Psoas muscle (tissue), 8 donors: ENCODE measurements around the gene NAXD. TPM values are rescaled to one million over a fixed set of nuclear protein-coding genes. Genes with fewer than 3 reads are reported as not detected.
"Not testable (repeated sequence)": the region's sequence is repeated elsewhere in the genome, so short reads cannot be mapped to it uniquely, and the experiment has no call there.

Experiments
- ATAC-seq, 4 donors: fragments of 200-7000 bp; cut with Tn5 transposase; one replicate each; pipeline ENCODE4 v1.9.1; 2020; ENCODE audit warnings: moderate library complexity in 3 of 4, mild to moderate bottlenecking in 2 of 4
- DNase-seq, 2 donors: peaks; one replicate each; pipeline ENCODE4 v3.0.0-alpha.2; 2020
- H3K27ac ChIP-seq: fragments of 200-600 bp; one replicate; pipeline ENCODE4 v1.8.0; 2022
- H3K27me3 ChIP-seq, 3 donors: fragments of 200-600 bp in 1 of 3; one replicate each; pipeline versions ENCODE4 v1.6.1 to v1.8.0; 2013 to 2022; ENCODE audit warnings: low read length in 2 of 3, mild to moderate bottlenecking in 2 of 3, moderate library complexity in 1 of 3; ENCODE audit not compliant: insufficient read depth in 3 of 3
- H3K36me3 ChIP-seq, 2 donors: fragments of 200-600 bp in 1 of 2; one replicate each; pipeline versions ENCODE4 v1.6.1 to v1.8.0; 2013 to 2022; ENCODE audit warnings: low read depth in 1 of 2, mild to moderate bottlenecking in 1 of 2, moderate library complexity in 1 of 2; ENCODE audit not compliant: insufficient read depth in 1 of 2
- H3K4me1 ChIP-seq: fragments of 200-600 bp; one replicate; pipeline ENCODE4 v1.8.0; 2022
- H3K4me3 ChIP-seq: fragments of 200-600 bp; one replicate; pipeline ENCODE4 v1.8.0; 2022; ENCODE audit warnings: mild to moderate bottlenecking
- H3K9me3 ChIP-seq: fragments of 200-600 bp; one replicate; pipeline ENCODE4 v1.8.0; 2022
- CTCF ChIP-seq: fragments of 200-600 bp; IDR thresholded peaks from one replicate; pipeline ENCODE4 v1.8.0; 2022; ENCODE audit warnings: antibody characterized with exemption
- WGBS, 3 donors: extraction: QIAGEN DNeasy Blood & Tissue Kit; methylation state at CpG; one replicate each; pipeline versions ENCODE4 v1.1.6 to v1.1.7; 2013; 5-methylcytosine and 5-hydroxymethylcytosine counted together
- intact Hi-C, 2 donors: fragments of 100-400 bp; cut with DNase I; formaldehyde crosslinking; loops; one replicate each; pipeline versions ENCODE4 v1.11.0 to v1.14.2; 2022
- long read RNA-seq, 2 donors: library from polyadenylated mRNA; unstranded; transcript quantifications; one replicate each; pipeline ENCODE4 v2.0.0, GENCODE V29; 2021
- polyA plus RNA-seq, 3 donors: library from polyadenylated mRNA; stranded (reverse); fragments of 200-250 nt; gene quantifications; one replicate each; pipeline ENCODE4 v1.2.3, GENCODE V29; 2013
- total RNA-seq, 4 donors: library from RNA; stranded (reverse); fragmentation: NEBNext Ultra II Directional in 2 of 4; extraction: Animal tissue kit (Norgen Biotek cat#: 25700) in 2 of 4; gene quantifications; one replicate each; pipeline versions ENCODE4 v1.2.1 to v1.2.4, GENCODE V29; 2021 to 2023
- donor health status: healthy with polysubstance abuse.
- donor health status: DM: no; HTN: no; CAD: no; lungs with moderate emphysema.
- donor health status: Bipolar disorder and iron deficiency.
- donor health status: healthy.
- donor health status: DM: yes; HTN: yes; CAD: no.
- donor health status: DM: no; HTN: no; CAD: no.
- donor health status: DM: no; HTN: no; CAD: no.
- donor health status: DM: yes; HTN: yes; CAD: no.

Gene NAXD
- total RNA-seq, result 10 to 100 TPM; 29.2 to 59.2 (median 29.7) TPM
- polyA plus RNA-seq, result 10 to 100 TPM; 26.0 to 36.7 (median 29.6) TPM
- long read RNA-seq, donor 1, partial matches to known transcripts, result 9 of 61 reads
- long read RNA-seq, donor 1, other reads (novel, unspliced or antisense), result 51 of 61 reads
- long read RNA-seq, donor 2, partial matches to known transcripts, result 21 of 128 reads
- long read RNA-seq, donor 2, other reads (novel, unspliced or antisense), result 101 of 128 reads

DNA sequence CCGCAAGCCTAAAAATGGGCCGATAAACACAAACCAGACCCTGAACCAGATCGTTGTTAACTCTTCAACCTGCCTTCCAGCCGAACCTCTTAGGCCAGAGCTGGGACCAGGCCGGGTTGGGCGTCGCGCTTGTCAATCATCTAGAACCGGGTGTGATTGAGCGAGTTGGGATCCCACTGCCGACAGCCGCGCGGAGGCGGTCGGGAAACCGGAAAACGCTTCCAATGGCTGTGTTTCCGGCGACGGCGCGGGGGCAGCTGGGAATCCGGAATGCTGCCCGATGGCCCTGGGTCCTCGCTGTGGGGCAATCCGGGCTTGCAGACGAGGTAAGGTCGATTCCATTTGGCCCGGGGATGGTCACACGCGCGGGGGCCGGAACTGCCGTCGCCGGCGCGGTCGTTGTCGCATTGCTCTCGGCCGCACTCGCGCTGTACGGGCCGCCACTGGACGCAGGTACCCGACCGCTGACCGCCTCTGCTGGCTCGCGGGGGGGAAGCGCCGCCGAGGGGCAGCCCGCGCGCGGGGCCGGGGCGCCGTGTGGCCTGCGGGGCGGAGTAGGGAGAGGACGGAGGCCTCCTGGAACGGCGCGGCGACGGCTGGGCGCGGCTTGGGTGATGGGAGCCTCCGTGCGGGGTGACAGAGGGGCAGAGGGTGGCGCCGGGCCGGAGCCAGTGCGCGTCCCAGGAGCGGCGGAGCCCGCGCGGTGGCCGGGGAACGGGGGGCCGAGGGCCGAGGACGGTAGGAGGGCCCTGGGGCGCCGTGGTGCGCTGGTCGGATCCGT is at the start of gene NAXD:
NAXD (plus strand) TSS at position 224 of the 781 bp plus-strand sequence; CDS start at position 281, 57 bp downstream.
- WGBS, 3 donors, result 1% methylated on average over 87 to 95 of the region's 95 CpGs
- intact Hi-C loops, result loop anchor here (5.0 kb wide), 2 partner anchors 87 to 97 kb away; partner anchors contain the start of gene ING1 (in 1 of the 2)
- TF ChIP-seq CTCF, result no peak
- H3K9me3 ChIP-seq, result no peaks in the 10 kb centered on the region
- DNase-seq, result peak; percentile 96 to 97
- H3K27me3 ChIP-seq, result peaks cover 0 to 13% (median 0%) of the 10 kb centered on the region in 3 donors
- ATAC-seq, result peak; percentile 92 to 93 (median 93)
- peak within 1 kb of the TSS; percentile 96 for H3K27ac ChIP-seq
- no peaks in the 10 kb centered on the region for H3K36me3 ChIP-seq
- peak within 1 kb of the TSS; percentile 100 for H3K4me3 ChIP-seq
- peaks cover 34% of the 10 kb centered on the region for H3K4me1 ChIP-seq

DNA sequence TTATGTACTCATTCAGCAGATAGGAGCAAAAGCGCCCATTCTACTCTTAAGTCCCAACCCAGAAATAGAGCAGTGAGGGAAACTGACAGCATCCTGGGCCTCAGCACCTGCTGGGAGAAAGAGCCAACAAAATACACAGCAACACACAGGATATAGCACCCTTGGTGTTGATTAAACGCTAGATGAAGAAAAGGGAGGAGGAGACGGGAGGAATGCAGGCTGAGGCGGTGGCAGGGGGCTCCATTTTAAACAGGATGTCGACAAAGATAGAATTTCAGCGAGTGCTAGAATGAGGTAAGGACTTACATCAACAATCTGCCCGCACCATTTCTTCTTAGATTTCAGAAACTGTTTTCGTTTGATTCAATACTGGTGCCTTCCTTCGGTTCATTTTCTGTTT is 49.2 kb upstream of the NAXD start:
- no peak for TF ChIP-seq CTCF
- Histone ChIP-seq H3K27ac (no peak overlapping the region), H3K4me3 (no peak overlapping the region), H3K9me3 (no peaks in the 10 kb centered on the region), H3K36me3 (no peaks in the 10 kb centered on the region), H3K27me3 (peaks cover 0 to 6% (median 3%) of the 10 kb centered on the region in 3 donors), H3K4me1 (peaks cover 11% of the 10 kb centered on the region)
- DNase-seq (no peak), ATAC-seq (no peak)
- intact Hi-C loops, result no loop called here
- WGBS, 3 donors, result 78 to 82% (median 80%) methylated on average over 9 of the region's 9 CpGs

DNA sequence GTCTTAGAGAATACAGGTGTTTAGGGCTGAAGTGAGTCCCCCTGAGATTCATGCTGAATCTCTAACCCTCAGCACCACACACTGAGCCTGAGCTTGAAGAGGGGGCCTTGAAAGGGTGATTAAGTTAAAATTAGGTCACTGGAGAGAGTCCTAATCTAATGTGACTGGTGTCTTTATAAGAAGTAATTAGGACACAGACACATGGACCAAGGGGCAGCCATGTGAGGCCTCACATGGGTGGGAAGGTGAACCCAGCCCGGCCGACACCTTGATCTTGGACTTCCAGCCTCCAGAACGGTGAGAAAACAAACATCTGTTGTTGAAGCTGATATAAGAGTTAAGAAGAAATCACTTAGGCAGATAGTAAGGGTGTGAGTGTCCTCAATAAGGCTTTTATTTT is 46.7 kb upstream of the NAXD start:
- intact Hi-C loops, result no loop called here
- Histone ChIP-seq H3K9me3 (no peaks in the 10 kb centered on the region), H3K36me3 (no peaks in the 10 kb centered on the region), H3K27ac (no peak overlapping the region), H3K4me3 (no peak overlapping the region), H3K27me3 (peaks cover 0 to 20% (median 4%) of the 10 kb centered on the region in 3 donors), H3K4me1 (no peaks in the 10 kb centered on the region)
- DNase-seq (no peak), ATAC-seq (no peak)
- WGBS, 3 donors, result 84 to 96% (median 93%) methylated on average over 3 of the region's 3 CpGs
- no peak for TF ChIP-seq CTCF

- H3K36me3 ChIP-seq, H3K27ac ChIP-seq, H3K4me1 ChIP-seq, DNase-seq, intact Hi-C loops, ATAC-seq, H3K4me3 ChIP-seq, H3K9me3 ChIP-seq: not testable (repeated sequence)
- H3K27me3 ChIP-seq, result peaks cover 0 to 27% (median 6%) of the 10 kb centered on the region in 3 donors
- WGBS, 3 donors, result 66 to 69% (median 67%) methylated on average over 7 of the region's 7 CpGs
Observed at GRCh38 chr13:110569962-110570361, 45.4 kb upstream of the NAXD start.

DNA sequence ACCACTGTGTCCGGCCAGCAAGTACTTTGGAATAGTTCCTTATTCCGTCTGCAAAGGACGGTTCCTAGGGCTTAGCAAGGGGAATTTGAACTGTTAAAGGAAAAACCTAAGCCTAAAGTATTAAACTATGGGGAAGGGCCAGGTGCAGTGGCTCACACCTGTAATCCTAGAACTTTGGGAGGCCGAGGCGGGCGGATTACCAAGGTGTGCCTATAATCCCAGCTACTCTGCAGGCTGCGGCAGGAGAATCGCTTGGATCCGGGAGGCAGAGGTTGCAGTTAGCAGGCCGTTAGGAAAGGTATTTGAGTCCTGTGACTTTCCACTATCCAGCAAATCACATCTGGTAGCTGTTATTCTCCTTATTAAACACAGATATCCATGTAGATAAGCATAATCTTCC is 44.5 kb upstream of the NAXD start:
- H3K36me3 ChIP-seq, result no peaks in the 10 kb centered on the region
- no peak overlapping the region for H3K27ac ChIP-seq
- no peaks in the 10 kb centered on the region for H3K4me1 ChIP-seq
- ATAC-seq (no peak), DNase-seq (no peak)
- 62 to 74% (median 66%) methylated on average over 10 of the region's 10 CpGs for WGBS, 3 donors
- no peak overlapping the region for H3K4me3 ChIP-seq
- no peak for TF ChIP-seq CTCF
- intact Hi-C loops, result no loop called here
- peaks cover 0 to 31% (median 10%) of the 10 kb centered on the region in 3 donors for H3K27me3 ChIP-seq
- no peaks in the 10 kb centered on the region for H3K9me3 ChIP-seq
